GM12878 (cell line): ENCODE results near the gene RPL37.

ENCODE experiments used
- MYC ChIP-seq: IDR thresholded peaks from 2 replicates; pipeline ENCODE4 v1.6.1; 2011; ENCODE audit warnings: mild to moderate bottlenecking, low read length, moderate library complexity, inconsistent platforms; ENCODE audit not compliant: insufficient read depth, insufficient replicate concordance, insufficient read length, severe bottlenecking
- REST ChIP-seq: IDR thresholded peaks from 2 replicates; pipeline ENCODE4 v1.6.1; 2012; ENCODE audit warnings: mild to moderate bottlenecking, low read depth, low read length
- TCF7 ChIP-seq: IDR thresholded peaks from 2 replicates; pipeline ENCODE4 v1.6.1; 2014; ENCODE audit warnings: antibody characterized with exemption, borderline replicate concordance
- TF ChIP-seq, protein P1 (sequence below): fragments of 450-650 bp; IDR thresholded peaks from 2 replicates; pipeline ENCODE4 v1.6.1; 2017; ENCODE audit warnings: mild to moderate bottlenecking, moderate library complexity

DNA sequence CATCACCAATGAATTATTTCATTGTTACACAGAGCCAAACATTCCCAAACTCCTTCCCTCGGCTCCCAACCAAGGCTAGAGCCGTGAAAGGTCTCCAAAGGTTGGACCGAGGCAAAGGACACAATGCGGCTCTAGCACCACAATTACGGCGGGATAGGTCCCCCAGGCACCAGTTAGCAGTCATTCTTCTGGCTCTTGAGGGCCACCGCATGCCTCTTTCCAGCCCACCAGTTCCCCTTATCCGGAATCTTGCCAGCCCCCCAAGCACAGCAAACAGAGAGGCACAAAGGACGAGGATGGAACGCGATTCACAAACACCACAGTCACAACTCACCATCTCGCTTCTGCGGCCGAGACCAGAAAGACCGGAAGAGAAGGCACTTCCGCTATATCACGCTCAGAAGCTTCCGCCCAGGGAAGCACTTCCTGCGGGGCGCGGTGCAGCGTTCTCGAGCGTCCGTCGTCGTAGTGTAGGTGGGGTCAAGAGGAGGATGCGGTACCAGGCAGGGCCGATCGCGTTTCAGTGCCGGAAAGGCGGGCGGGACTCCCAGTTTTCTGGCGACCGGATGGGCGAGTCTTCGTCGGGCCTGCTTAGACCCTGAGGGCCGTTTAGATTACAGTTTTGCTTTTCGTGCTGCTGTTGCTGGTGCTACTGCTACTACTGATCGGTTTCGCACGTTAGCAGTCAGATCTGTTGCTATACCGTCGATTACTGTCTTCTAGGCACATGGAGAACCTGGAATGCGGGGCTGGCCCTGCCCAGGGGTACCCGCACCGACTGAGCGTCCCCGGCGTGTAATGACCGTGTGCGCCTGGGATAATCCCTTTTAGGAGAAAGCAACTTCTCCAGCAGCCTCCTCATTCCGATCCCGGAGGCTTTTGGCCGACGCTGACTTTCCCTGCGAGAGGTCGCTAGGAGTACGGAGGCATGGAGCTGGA is at the start of gene RPL37:
- TF ChIP-seq TCF7 (peak; percentile 64), REST (peak; percentile 33; the same call in 1 of the 2 replicates), MYC (peak; percentile 95)
- TF ChIP-seq, protein P1, sequence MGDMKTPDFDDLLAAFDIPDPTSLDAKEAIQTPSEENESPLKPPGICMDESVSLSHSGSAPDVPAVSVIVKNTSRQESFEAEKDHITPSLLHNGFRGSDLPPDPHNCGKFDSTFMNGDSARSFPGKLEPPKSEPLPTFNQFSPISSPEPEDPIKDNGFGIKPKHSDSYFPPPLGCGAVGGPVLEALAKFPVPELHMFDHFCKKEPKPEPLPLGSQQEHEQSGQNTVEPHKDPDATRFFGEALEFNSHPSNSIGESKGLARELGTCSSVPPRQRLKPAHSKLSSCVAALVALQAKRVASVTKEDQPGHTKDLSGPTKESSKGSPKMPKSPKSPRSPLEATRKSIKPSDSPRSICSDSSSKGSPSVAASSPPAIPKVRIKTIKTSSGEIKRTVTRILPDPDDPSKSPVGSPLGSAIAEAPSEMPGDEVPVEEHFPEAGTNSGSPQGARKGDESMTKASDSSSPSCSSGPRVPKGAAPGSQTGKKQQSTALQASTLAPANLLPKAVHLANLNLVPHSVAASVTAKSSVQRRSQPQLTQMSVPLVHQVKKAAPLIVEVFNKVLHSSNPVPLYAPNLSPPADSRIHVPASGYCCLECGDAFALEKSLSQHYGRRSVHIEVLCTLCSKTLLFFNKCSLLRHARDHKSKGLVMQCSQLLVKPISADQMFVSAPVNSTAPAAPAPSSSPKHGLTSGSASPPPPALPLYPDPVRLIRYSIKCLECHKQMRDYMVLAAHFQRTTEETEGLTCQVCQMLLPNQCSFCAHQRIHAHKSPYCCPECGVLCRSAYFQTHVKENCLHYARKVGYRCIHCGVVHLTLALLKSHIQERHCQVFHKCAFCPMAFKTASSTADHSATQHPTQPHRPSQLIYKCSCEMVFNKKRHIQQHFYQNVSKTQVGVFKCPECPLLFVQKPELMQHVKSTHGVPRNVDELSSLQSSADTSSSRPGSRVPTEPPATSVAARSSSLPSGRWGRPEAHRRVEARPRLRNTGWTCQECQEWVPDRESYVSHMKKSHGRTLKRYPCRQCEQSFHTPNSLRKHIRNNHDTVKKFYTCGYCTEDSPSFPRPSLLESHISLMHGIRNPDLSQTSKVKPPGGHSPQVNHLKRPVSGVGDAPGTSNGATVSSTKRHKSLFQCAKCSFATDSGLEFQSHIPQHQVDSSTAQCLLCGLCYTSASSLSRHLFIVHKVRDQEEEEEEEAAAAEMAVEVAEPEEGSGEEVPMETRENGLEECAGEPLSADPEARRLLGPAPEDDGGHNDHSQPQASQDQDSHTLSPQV, result no peak; the same call in 1 of the 2 replicates
